Stimulated activated CD8-positive, alpha-beta memory T cell treated with anti-CD3 and anti-CD28 coated beads, Interleukin-7, amount 100 ng/mL, for 24 hours (primary cell): ENCODE data around the gene MAS1L.
"Not testable (repeated sequence)": the region's sequence is repeated elsewhere in the genome, so short reads cannot be mapped to it uniquely, and the experiment has no call there.

Experiments
- DNase-seq: peaks from one replicate; pipeline ENCODE4 v3.0.0-alpha.2; 2020; ENCODE audit warnings: low read depth

The MAS1L gene

GRCh38 chr6:29483735-29484134 is 4.0 kb downstream of the MAS1L start:
- DNase-seq = no peak

DNA sequence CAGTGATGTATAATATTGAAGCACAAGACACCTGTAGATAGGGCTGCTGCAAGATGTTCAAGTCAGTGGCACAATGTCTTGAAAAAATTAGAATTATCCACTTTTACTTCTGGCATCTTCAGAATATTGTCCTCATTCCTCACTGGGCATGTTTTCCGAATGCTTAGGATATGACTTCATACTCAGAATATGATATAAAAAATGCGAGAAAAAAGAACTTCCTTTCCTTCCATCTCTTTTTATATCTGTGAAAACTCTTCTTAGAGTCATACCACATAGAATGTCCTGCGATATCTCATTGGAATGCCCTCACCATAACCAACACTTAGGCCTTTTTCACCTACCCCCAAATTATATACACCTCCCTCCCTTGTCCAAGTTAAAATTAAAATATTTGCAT is 4.6 kb downstream of the MAS1L start:
- DNase-seq = no peak

DNA sequence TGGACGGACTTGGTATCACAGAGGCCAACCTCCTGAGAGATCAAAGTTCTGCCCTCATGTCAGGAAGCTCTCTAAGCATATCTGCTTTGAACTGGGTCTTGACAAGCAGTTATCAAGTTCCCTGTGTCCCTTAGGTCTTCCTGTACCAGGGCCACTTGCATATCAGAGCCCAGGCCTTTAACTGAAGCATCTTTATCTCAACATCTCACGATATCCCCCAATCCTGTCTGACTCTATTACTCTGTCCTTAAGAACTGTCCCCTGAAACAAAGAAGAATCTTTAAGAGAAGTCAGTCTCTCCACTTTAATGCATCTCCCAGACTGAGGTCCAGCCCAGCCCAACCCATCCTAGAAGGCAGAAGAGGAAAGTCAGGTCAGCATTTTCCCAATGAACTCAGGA is 8.2 kb downstream of the MAS1L start:
- DNase-seq = no peak

DNA sequence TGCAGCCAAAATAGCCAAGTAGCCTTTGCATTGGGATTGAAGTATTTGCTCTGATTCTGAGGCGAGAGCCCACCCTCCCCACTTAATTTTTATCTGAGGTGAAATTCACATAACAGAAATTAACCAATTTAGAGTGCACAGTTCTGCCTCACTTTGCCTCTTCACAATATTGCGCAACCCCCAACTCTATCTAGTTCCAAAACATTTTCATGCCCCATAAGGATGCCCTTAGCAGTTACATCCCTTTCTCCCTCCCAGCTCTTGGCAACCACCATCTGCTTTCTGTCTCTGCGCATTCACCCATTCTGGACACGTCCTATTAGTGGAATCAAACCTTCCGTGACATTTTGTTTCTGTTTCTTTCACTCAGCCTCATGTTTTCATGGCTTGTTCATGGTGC is 9.0 kb downstream of the MAS1L start:
- DNase-seq = no peak

DNA sequence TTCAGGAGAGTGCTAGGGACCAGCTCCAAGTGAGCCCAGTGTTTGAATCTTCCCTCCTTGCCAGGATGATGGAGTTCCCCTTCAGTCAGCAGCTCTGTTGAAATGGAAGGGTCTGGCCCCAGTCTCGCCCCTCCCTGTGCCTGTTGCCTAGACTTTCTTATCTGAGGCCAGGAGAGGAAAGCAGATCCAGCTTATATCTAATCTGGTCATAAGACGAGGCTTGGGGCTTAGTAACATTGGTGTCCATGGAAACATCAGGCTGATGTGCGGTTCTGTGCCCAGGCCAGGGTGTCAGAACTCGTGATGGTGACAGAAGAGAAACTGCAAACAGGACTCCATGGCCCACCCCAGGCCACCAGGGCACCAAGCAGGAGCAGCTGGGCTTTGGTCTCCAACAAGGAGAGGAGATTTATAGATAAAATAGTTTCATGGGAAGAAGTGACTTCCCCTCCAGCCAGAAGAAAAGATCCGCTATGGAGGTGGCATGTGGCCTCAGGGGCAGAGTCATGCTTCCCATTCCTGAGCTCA is 9.8 kb downstream of the MAS1L start:
- DNase-seq = no peak

DNA sequence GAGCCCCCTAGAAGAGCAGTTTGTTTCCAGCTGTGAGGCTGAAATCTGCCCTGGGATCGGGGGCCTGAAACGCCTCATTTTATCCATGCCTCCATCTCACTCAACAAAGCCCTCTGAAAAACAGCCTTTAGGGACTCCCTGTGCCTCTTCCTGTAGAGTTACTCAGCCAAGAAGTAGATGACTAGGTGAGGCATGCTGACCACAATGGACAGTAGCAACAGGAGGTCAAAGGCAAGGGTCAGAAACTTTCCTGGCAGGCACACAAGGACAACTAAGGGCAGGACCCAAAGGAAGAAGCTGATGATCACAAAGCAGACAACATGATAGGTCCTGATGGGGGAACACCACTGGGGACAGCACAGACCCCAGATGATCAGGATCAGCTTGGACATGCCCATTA is 12.8 kb downstream of the MAS1L start:
- no peak for DNase-seq

DNA sequence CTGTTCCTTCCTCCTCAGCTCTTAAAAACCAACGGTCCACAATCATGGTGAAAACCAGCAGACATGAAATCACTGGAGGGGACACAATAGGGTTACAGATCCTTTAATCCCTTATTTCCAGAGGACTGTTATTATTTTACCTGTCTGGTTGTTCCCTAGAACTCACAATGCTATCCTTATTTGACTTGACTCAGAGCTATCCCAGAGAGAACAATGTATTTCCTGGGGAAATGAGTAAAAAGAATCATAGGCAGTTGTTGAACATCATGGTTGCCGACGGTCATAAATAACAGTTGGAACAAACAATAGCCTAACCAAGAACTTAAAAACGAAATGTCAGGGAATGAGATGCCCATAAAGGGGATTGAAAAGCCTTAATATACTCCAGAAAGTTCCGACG is 21.5 kb downstream of the MAS1L start:
- no peak for DNase-seq

GRCh38 chr6:29465801-29466200 is 22.0 kb downstream of the MAS1L start:
- no peak for DNase-seq

DNA sequence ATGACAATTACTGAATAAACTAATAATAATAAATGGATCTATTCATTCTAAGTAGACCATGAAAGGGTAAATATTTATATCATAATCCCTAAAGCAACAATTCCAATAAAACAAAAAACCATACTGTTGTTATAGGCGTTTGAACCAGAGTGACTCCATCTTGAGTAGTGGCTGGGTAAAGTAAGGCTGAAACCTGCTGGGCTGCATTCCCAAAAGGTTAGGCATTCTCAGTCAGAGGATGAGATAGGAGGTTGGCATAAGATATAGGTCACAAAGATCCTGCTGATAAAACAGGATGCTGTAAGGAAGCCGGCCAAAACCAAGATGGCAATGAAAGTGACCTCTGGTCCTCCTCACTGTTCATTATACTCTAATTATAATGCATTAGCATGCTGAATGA is 22.5 kb downstream of the MAS1L start:
- no peak for DNase-seq

GRCh38 chr6:29462022-29462421 is 25.7 kb downstream of the MAS1L start:
- no peak for DNase-seq

- DNase-seq = no peak
Measured at GRCh38 chr6:29461021-29461814, 26.5 kb downstream of the MAS1L start.

- no peak for DNase-seq
Measured at GRCh38 chr6:29456971-29457370, 30.8 kb downstream of the MAS1L start, which contains the start of the genes OR11A1 and OR2H1. Gene OR11A1 (minus strand): TSS chr6:29457071. CDS start chr6:29427641, 29,430 bp downstream. Gene OR2H1 (plus strand): TSS chr6:29457155. CDS start chr6:29461770, 4,615 bp downstream.

DNA sequence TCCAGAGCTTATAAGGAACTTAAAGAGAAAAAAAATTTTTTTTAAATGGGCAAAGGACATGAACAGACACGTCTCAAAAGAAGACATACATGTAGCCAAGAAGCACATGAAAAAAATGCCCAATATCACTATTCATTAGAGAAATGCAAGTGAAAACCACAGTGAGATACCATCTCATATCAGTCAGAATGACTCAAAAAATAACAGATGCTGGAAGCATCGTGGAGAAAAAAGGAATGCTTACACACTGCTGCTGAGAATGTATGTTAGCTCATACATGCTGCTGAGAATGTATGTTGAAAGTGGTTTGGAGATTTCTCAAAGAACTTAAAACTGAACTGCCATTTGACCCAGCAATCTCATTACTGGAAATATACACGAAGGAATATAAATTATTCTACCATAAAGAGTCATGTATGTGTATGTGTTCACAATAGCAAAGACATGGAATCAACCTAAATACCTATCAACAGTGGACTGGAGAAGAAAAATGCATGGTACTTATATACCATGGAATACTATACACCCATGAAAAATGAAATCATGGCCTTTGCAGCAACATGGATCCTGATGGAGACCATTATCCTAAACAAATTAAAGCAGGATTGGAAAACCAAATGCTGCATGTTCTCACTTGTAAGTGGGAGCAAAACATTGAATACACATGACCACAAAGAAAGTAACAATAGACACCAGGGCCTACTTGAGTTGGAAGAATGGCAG is 36.1 kb downstream of the MAS1L start:
- no peak for DNase-seq

DNA sequence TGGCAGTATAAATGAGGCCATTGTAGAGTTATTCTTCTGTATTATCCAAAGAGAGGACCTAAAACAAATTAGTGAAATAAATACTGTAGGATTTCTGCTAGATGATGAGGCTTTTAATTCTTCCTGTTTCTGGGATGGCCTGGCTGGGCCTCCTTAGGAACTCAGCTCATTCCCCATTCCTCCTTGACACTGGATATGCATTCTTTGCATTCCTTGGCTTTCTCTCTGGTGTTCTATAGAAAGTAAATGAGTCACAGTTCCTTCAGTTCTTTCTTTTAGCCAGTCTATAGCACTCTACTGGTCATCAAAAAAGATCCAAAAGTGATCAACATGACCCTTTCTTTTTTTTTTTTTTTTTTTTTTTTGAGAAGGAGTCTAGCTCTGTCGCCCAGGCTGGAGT is 40.1 kb downstream of the MAS1L start:
- DNase-seq = no peak

GRCh38 chr6:29444031-29444430 is 43.7 kb downstream of the MAS1L start:
- DNase-seq = not testable (repeated sequence)

GRCh38 chr6:29442719-29443118 is 45.0 kb downstream of the MAS1L start:
- DNase-seq = no peak

- DNase-seq = no peak
Measured at GRCh38 chr6:29439006-29439405, 48.8 kb downstream of the MAS1L start, which contains the start of gene OR10C1. Gene OR10C1 (plus strand): TSS chr6:29439306. CDS start chr6:29440016, 710 bp downstream.

DNA sequence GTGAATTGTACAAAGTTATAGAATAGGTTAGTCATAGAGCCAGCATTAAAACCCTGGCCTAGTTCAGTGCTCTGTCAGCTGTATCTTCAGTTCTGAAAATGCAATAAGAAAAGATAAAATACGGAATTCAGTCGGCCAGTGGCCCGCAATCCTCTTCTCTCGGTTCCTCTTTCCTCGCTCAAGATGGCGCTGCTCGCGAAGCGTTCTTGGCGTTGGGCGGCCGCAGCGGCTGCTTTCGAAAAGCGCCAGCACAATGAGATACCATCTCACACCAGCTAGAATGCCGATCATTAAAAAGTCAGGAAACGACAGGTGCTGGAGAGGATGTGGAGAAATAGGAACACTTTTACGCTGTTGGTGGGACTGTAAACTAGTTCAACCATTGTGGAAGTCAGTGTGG is 51.0 kb downstream of the MAS1L start:
- DNase-seq = not testable (repeated sequence)
